ENCODE results near the gene IRF7.

Gene IRF7

DNA sequence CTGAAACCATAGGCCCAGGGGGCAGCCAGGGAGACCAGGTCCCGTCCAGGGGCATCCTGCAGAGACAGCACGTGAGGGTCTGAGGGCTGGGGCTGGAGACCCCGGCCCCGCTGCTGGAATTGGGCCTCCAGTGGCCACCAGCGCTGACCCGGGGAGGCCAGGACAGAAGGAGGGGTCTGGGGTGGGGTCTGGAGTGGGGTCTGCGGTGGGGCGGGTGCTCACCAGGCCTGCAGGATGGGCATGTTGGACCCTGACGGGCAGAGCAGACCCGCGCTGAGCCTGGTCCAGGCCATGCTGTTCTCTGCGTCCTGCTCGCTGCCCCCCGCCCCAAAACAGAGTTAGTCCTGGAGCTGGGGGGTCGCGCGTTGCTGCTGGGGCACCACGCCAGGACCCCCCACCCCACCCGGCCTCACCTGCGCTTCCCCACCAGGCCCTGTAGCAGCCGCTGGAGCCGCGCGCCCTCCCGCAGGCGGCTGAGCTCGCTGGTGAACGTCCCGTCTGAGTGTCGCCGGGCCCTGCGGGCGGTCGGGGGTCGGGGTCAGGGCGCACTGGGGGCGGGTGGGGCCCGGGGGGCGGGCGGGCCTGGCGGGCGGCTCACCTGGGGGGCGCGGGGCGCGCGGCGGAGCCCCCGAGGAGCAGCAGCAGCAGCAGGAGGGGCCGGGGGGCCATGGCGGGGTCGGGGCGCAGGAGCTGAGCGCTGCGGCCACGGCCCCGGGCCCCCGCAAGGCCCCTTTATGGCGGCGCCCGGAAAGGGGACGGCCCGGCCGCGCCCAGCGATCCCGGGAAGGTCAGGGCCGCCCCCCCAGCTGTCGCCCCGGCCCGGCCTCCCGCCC is 10.9 kb upstream of the IRF7 start, which contains the start of gene SCT:
SCT (minus strand) TSS at position 707 of the 833 bp plus-strand sequence; CDS start at position 669, 38 bp downstream.
- ChIA-PET POLR2A (interaction anchor here (0.6 to 1.2 kb wide), 2 partner anchors 11 to 131 kb away, joined by 3 to 4 read pairs; partner anchors contain the start of gene IRF7), CTCF (interaction anchor here (0.8 to 1.4 kb wide), 2 partner anchors 36 to 70 kb away, joined by 3 read pairs; no protein-coding TSS in a partner anchor)
- TF ChIP-seq CTCF (IDR thresholded peaks at IDR 0.05; ENCODE audit: control extremely low read depth, extremely low read depth, low read depth, missing control alignments), result no peak

DNA sequence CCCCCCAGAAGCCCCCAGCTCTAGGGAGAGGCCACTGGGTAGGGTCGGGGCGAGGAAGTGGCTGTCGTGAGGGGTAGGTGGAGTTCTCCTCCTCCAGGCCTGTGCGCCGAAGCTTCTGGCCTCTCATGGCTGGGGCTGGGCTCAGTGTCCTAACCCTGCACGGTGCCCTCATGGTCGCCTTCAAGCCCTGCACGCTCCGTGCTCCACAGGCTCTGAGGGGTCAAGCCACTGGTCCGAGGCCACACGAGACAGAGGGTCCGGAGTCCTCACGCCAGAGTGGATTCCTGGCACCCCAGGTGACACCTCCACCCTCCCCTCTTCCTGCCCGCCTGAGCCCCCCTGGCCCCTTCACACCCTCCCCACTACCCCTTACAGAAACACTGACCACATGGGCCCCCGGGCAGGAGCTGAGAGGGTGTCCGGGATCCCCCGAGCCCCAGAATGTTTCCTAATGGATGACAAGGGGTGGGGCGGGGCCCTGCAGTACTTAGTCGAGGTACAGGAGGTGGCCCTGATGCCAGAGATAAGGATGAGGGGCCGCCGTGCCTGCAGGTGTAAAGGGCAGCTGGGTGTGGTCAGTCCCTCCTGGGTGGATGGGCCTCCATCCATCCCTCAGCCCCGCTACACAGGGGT is 10.0 kb upstream of the IRF7 start:
- no peak for DNase-seq (ENCODE audit: extremely low spot score)
- no peak for TF ChIP-seq CTCF (IDR thresholded peaks at IDR 0.05; ENCODE audit: control extremely low read depth, extremely low read depth, low read depth, missing control alignments)
- CTCF ChIA-PET, result no interaction called here
- POLR2A ChIA-PET, result interaction anchor here (0.6 kb wide), 1 partner anchor 132 kb away, joined by 4 read pairs; no protein-coding TSS in a partner anchor

More for the DNA sequence above, 10.9 kb upstream of the IRF7 start, which contains the start of gene SCT:
- no peak for DNase-seq (ENCODE audit: extremely low spot score)

DNA sequence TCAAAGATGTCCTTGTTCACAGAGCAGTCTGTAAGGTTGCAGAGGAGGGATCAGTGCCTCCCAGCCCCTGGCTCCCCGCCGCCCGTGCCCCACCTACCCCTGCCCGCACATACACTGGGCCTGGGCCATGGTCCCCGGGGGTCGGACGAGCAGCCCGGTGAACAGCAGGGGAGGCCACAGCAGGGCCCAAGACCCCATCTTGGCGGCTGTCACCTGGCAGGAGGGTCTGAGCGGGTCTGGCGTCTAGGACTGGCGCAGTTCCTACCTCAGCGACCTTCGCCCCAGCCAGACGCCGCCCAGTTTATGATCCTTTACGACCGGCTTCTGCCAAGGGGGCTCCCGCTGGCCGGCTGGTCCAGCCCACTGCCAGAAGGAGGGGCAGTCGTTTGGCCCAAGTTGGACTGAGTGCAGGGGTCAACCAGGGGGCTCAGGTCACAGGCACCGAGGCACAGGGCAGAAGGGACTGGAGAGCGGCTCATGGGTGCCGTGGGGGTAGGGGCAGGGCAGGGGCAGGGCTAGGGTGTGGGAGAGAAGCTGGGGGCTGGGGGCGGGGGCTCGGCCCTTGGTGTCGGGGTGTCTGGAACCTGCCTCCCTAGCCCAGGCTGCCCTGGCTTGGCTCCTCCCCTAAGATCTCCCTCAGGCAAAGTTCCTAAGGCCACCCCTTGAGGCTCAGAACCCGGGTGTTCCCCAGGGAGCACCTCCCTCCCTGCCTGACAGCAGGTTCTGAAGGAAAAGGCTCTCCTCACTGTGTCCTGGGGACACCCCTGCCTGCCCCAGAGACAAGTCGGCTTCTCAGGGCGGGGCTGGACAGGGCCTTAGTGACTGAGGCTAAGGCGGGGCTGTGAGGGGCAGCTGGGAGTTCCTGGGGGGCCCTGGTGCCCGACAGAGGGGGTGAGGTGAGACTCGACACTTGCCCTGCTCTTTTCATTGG is 9.2 kb upstream of the IRF7 start, which contains the start of gene CDHR5:
CDHR5 (minus strand) TSS at position 251 of the 931 bp plus-strand sequence; CDS start at position 198, 53 bp downstream.
- POLR2A ChIA-PET, result no interaction called here
- CTCF ChIA-PET, result no interaction called here
- no peak for TF ChIP-seq CTCF (IDR thresholded peaks at IDR 0.05; ENCODE audit: control extremely low read depth, extremely low read depth, low read depth, missing control alignments)

DNA sequence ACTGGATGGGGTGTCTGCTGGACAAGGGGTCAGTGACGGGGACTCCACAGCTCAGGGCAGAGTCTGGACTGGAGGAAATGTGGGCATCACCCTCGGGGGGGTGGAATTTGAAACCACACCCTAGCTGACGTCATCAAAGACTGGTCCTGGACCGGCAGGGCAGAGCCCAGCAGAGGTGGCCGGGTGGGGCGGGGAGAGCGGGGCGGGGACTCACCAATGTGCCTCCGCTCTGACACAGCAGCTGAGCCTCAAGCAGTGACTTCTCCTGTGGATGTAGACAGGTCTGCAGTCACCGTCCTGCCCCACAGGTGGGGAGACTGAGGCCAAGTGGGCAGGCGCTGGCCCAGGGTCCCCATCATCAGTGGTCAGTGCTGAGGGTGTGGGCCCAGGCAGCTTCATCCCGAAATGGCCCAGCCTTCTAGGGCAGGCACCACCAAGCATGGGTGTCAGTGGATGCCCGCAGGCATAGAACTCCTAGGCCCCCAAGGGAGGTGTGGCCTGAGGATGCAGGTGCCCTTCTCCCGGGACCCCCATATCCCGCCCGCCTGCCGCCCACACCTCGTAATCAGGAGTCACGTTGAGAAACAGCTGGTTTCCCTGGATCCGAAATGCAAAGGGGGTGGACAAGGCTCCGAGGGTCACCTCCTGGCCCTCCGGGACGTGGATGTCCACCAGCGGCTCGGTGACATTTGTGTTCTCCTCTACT is 8.4 kb upstream of the IRF7 start:
- ChIA-PET CTCF (no interaction called here), POLR2A (no interaction called here)
- TF ChIP-seq CTCF (IDR thresholded peaks at IDR 0.05; ENCODE audit: control extremely low read depth, extremely low read depth, low read depth, missing control alignments), result no peak
- DNase-seq (ENCODE audit: extremely low spot score), result no peak

More for the DNA sequence above, 9.2 kb upstream of the IRF7 start, which contains the start of gene CDHR5:
- DNase-seq (ENCODE audit: extremely low spot score), result no peak

- ChIA-PET POLR2A (no interaction called here), CTCF (no interaction called here)
- no peak for DNase-seq (ENCODE audit: extremely low spot score)
- no peak for TF ChIP-seq CTCF (IDR thresholded peaks at IDR 0.05; ENCODE audit: control extremely low read depth, extremely low read depth, low read depth, missing control alignments)
Measured at GRCh38 chr11:623349-623869, 7.7 kb upstream of the IRF7 start.

Measured in GM10248 (cell line).